ENCODE measurements around the gene CLINT1. TPM values are rescaled to one million over a fixed set of nuclear protein-coding genes. Genes with fewer than 3 reads are reported as not detected.

Gene CLINT1
- total RNA-seq, 3 donors from 2014 or later, result 86.5 to 157 (median 89.5) TPM

DNA sequence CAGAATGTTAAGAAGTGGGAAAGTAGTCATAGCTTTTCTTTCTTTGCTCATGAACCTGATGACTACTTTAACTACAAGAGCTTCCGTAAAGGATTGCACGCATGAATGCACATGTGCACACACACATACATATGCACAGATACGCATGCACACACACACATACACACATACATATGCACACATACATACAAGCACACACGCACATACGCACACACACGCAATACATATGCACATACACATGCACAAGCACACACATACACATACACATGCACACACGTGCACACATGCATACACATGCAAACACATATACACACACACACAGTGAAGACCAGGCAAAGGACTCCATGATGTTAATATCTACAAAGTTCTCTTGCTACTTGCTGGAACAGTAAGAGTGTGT lies 92.5 kb downstream of the CLINT1 start:
- DNase-seq (ENCODE audit: low spot score in 2 of 2), result no peak
- no peak for TF ChIP-seq POLR2AphosphoS5 (IDR thresholded peaks at IDR 0.05)
- no peak for TF ChIP-seq POLR2A (IDR thresholded peaks at IDR 0.05)
- TF ChIP-seq, protein P1, sequence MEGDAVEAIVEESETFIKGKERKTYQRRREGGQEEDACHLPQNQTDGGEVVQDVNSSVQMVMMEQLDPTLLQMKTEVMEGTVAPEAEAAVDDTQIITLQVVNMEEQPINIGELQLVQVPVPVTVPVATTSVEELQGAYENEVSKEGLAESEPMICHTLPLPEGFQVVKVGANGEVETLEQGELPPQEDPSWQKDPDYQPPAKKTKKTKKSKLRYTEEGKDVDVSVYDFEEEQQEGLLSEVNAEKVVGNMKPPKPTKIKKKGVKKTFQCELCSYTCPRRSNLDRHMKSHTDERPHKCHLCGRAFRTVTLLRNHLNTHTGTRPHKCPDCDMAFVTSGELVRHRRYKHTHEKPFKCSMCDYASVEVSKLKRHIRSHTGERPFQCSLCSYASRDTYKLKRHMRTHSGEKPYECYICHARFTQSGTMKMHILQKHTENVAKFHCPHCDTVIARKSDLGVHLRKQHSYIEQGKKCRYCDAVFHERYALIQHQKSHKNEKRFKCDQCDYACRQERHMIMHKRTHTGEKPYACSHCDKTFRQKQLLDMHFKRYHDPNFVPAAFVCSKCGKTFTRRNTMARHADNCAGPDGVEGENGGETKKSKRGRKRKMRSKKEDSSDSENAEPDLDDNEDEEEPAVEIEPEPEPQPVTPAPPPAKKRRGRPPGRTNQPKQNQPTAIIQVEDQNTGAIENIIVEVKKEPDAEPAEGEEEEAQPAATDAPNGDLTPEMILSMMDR (IDR thresholded peaks at IDR 0.05), result no peak
- Histone ChIP-seq H3K27ac (no peak overlapping the region), H3K9me3 (no peaks in the 10 kb centered on the region), H3K4me1 (no peaks in the 10 kb centered on the region), H3K36me3 (no peaks in the 10 kb centered on the region), H3K4me3 (no peak overlapping the region), H3K27me3 (no peaks in the 10 kb centered on the region)
- intact Hi-C loops (cut with DNase I; ENCODE audit: low total_unique reads), result no loop called here

DNA sequence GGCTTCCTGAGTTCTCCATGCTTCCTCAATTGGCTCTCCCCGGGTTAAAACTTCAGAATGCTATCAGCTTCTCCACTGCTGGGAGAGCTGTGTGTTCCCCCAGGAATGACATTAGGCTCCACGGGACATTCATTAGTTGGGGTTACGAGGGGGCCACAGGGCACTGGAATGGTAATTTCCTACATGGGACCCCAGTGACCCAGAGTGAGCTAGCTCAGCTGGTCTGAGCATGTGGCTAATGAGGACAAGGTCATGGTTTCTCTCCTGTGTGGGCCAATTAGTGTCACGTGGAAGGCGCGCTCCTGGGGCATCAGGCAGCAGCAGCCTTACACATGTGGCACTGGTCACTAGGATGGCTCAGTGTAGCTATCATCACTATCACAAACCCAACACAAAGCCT lies 94.4 kb downstream of the CLINT1 start:
- intact Hi-C loops (cut with DNase I; ENCODE audit: low total_unique reads), result no loop called here
- Histone ChIP-seq H3K4me1 (no peaks in the 10 kb centered on the region), H3K36me3 (no peaks in the 10 kb centered on the region), H3K4me3 (no peak overlapping the region), H3K27ac (no peak overlapping the region), H3K27me3 (no peaks in the 10 kb centered on the region), H3K9me3 (no peaks in the 10 kb centered on the region)
- TF ChIP-seq, protein P1 (IDR thresholded peaks at IDR 0.05), result no peak
- TF ChIP-seq POLR2AphosphoS5 (IDR thresholded peaks at IDR 0.05) (no peak), POLR2A (IDR thresholded peaks at IDR 0.05) (no peak)
- DNase-seq (ENCODE audit: low spot score in 2 of 2), result no peak

DNA sequence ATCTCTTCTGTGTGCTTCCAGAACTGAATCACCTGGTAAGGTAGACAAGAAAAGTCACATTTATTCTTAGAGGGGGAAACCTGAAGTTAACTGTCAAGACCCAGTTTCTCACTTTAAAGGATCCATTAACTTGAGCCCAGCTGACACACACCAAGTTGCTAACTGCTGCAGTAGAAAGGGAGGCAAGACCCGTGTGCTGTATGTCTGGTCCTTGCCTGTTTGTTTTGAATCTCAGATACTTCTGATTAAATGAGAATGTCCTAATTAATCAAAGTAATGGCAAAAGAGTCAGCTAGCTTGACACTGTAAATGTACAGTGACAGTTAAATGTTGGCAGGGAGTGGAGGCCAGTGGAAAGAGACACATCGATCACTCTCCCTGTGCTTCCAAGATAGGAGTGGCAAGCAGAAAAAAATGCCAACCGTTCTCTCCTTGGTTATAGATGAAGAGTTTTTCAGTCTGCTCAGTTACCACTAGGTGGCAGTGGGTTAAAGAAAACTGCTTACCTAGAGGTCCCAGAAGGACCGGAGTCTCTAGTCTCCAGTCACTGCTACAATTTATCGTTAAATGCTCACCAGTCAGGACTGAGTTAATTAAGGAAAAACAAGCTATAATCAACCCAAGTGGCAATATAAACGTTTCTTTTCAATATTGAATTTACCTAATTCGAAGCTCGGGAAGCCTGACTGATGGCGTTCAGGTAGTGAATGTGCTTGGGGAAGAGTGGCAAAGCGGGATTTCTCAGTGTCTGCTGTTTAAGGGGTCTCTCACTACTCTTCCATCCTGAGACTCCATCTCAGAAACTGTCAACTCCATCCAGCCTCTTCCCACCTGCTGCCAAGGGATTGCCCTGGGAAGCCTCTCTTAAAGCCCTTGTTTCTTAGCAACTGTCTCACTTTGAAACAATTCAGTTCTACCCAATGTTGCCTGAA lies 97.0 kb downstream of the CLINT1 start:
- Histone ChIP-seq H3K27ac (no peak overlapping the region), H3K9me3 (no peaks in the 10 kb centered on the region), H3K27me3 (no peaks in the 10 kb centered on the region), H3K4me1 (no peaks in the 10 kb centered on the region), H3K36me3 (no peaks in the 10 kb centered on the region), H3K4me3 (no peak overlapping the region)
- no peak for DNase-seq (ENCODE audit: low spot score in 2 of 2)
- intact Hi-C loops (cut with DNase I; ENCODE audit: low total_unique reads), result no loop called here
- TF ChIP-seq POLR2A (IDR thresholded peaks at IDR 0.05) (no peak), POLR2AphosphoS5 (IDR thresholded peaks at IDR 0.05) (no peak)
- TF ChIP-seq, protein P1 (IDR thresholded peaks at IDR 0.05), result peak; percentile 56 to 63 (median 63)

DNA sequence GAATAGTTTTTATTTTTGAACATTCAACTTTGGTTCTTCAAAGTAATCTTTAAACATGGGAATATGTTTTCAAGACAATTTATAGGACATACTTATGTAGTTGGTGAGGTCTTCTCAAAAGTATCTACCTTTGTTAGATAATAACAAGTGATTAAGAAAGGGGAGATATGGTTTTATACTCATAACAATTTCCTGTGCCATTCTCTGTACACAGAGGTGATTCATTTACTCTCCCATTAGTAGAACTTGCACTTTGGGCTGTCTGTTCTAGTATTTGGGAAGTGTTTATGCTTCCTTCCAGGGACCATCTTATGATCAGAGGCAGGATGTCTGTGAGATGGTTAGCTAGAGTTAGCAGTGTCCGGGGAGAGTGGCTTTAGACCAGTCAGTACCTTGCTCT lies 100.2 kb downstream of the CLINT1 start:
- no peaks in the 10 kb centered on the region for H3K9me3 ChIP-seq
- no peaks in the 10 kb centered on the region for H3K27me3 ChIP-seq
- no peak for TF ChIP-seq POLR2AphosphoS5 (IDR thresholded peaks at IDR 0.05)
- TF ChIP-seq, protein P1 (IDR thresholded peaks at IDR 0.05), result no peak
- no peak for DNase-seq (ENCODE audit: low spot score in 2 of 2)
- intact Hi-C loops (cut with DNase I; ENCODE audit: low total_unique reads), result no loop called here
- H3K4me3 ChIP-seq, result no peak overlapping the region
- H3K27ac ChIP-seq, result no peak overlapping the region
- H3K36me3 ChIP-seq, result no peaks in the 10 kb centered on the region
- no peaks in the 10 kb centered on the region for H3K4me1 ChIP-seq

DNA sequence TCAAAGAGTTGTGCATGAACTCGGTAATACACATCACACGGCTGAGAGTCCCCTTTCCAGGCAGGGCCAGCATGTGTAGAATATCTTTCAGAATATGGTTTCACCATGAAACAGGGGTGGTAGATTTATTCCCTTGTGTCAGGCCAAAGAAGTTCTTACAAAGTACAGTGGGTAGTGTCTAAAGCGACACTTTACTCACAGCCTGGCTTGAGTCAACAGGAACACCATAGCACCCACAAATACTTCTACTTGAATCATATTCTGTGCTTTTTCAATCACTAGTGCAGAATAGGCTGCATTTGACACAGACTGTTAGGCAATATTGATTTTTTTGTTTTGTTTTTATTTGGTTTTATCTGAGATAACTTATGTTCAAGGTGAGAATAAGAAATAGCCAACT lies 102.8 kb downstream of the CLINT1 start:
- Histone ChIP-seq H3K27ac (no peak overlapping the region), H3K4me1 (no peaks in the 10 kb centered on the region), H3K36me3 (no peaks in the 10 kb centered on the region), H3K4me3 (no peak overlapping the region), H3K9me3 (no peaks in the 10 kb centered on the region), H3K27me3 (no peaks in the 10 kb centered on the region)
- no peak for DNase-seq (ENCODE audit: low spot score in 2 of 2)
- TF ChIP-seq, protein P1 (IDR thresholded peaks at IDR 0.05), result no peak
- TF ChIP-seq POLR2A (IDR thresholded peaks at IDR 0.05) (no peak), POLR2AphosphoS5 (IDR thresholded peaks at IDR 0.05) (no peak)
- intact Hi-C loops (cut with DNase I; ENCODE audit: low total_unique reads), result no loop called here

Measured in breast epithelium (tissue), 4 donors.